SK-N-SH (cell line): ENCODE data around the gene TOMM70.

Experiments used
- CHD2 ChIP-seq: fragments of 150-350 bp; IDR thresholded peaks from 2 replicates; pipeline ENCODE4 v1.6.1; 2018; ENCODE audit warnings: low read length; ENCODE audit not compliant: partially characterized antibody
- EP300 ChIP-seq, 2 experiments: IDR thresholded peaks; 2 replicates each; pipeline versions ENCODE4 v1.4.0 to v1.6.1; 2012; ENCODE audit warnings: borderline replicate concordance in 1 of 2, low read depth in 1 of 2, low read length in 1 of 2
- FOSL2 ChIP-seq: IDR thresholded peaks from 2 replicates; pipeline ENCODE4 v1.4.0; 2012; ENCODE audit warnings: low read depth, mild to moderate bottlenecking, moderate library complexity, borderline replicate concordance
- GATA2 ChIP-seq: sonication (generic); formaldehyde crosslinking; IDR thresholded peaks from 2 replicates; pipeline ENCODE4 v1.5.0; 2020; ENCODE audit warnings: mild to moderate bottlenecking, missing genetic modification reagents
- JUND ChIP-seq: IDR thresholded peaks from 2 replicates; pipeline ENCODE4 v1.4.0; 2012
- MEF2A ChIP-seq: IDR thresholded peaks from 2 replicates; pipeline ENCODE4 v1.4.0; 2012; ENCODE audit warnings: low read depth, borderline replicate concordance
- MXI1 ChIP-seq: IDR thresholded peaks from 2 replicates; pipeline ENCODE4 v1.6.1; 2012; ENCODE audit warnings: mild to moderate bottlenecking, low read depth, low read length, improper control_type of control experiment
- POLR2AphosphoS5 ChIP-seq: IDR thresholded peaks from 2 replicates; pipeline ENCODE4 v1.6.1; 2012; ENCODE audit warnings: low read depth, low read length
- RAD21 ChIP-seq: IDR thresholded peaks from 2 replicates; pipeline ENCODE4 v1.6.1; 2012; ENCODE audit warnings: mild to moderate bottlenecking, low read length
- SIN3A ChIP-seq: IDR thresholded peaks from 2 replicates; pipeline ENCODE4 v1.6.1; 2012; ENCODE audit warnings: low read depth, mild to moderate bottlenecking, low read length, moderate library complexity, borderline replicate concordance
- TEAD4 ChIP-seq: IDR thresholded peaks from 2 replicates; pipeline ENCODE4 v1.4.0; 2012; ENCODE audit warnings: mild to moderate bottlenecking, borderline replicate concordance; ENCODE audit not compliant: insufficient read depth
- YY1 ChIP-seq: IDR thresholded peaks from 2 replicates; pipeline ENCODE4 v1.4.0; 2012; ENCODE audit warnings: low read depth, mild to moderate bottlenecking
- TF ChIP-seq, protein P1 (sequence below): fragments of 200-600 bp; sonication (generic); IDR thresholded peaks from 2 replicates; pipeline ENCODE4 v1.6.1; 2017; ENCODE audit warnings: antibody characterized with exemption, mild to moderate bottlenecking, moderate library complexity
- TF ChIP-seq, protein P2 (sequence below): fragments of 150-350 bp; IDR thresholded peaks from 2 replicates; pipeline ENCODE4 v1.6.1; 2017; ENCODE audit warnings: antibody characterized with exemption, low read length, low read depth, borderline replicate concordance

DNA sequence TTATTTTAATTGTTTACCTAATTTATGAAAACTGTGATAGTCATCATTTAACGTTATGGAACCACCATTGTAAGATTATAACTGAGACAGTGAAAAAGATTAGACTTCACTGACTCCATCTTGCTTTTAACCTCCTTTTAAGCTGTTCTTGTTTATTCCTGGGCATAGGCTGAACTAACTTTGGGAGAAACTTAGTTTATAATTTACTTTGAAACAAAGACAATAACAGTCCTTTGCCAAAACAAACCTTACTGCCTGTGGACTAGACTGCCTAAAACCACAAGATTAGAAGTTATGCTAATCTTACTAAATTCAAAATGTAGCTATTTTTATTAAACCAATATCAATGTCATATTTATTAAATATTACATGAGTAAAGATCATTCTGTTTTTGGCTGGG is 47.2 kb upstream of the TOMM70 start:
- TF ChIP-seq RAD21 = no peak
- no peak for TF ChIP-seq MXI1
- TF ChIP-seq, protein P1, sequence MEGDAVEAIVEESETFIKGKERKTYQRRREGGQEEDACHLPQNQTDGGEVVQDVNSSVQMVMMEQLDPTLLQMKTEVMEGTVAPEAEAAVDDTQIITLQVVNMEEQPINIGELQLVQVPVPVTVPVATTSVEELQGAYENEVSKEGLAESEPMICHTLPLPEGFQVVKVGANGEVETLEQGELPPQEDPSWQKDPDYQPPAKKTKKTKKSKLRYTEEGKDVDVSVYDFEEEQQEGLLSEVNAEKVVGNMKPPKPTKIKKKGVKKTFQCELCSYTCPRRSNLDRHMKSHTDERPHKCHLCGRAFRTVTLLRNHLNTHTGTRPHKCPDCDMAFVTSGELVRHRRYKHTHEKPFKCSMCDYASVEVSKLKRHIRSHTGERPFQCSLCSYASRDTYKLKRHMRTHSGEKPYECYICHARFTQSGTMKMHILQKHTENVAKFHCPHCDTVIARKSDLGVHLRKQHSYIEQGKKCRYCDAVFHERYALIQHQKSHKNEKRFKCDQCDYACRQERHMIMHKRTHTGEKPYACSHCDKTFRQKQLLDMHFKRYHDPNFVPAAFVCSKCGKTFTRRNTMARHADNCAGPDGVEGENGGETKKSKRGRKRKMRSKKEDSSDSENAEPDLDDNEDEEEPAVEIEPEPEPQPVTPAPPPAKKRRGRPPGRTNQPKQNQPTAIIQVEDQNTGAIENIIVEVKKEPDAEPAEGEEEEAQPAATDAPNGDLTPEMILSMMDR = no peak
- TF ChIP-seq MEF2A = no peak
- no peak for TF ChIP-seq JUND
- no peak for TF ChIP-seq EP300 (IDR thresholded peaks at IDR 0.05; ENCODE audit: borderline replicate concordance in 1 of 2, low read depth in 1 of 2, low read length in 1 of 2)
- TF ChIP-seq GATA2 = no peak
- no peak for TF ChIP-seq YY1
- no peak for TF ChIP-seq POLR2AphosphoS5
- TF ChIP-seq CHD2 = no peak
- TF ChIP-seq, protein P2, sequence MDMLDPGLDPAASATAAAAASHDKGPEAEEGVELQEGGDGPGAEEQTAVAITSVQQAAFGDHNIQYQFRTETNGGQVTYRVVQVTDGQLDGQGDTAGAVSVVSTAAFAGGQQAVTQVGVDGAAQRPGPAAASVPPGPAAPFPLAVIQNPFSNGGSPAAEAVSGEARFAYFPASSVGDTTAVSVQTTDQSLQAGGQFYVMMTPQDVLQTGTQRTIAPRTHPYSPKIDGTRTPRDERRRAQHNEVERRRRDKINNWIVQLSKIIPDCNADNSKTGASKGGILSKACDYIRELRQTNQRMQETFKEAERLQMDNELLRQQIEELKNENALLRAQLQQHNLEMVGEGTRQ = no peak
- no peak for TF ChIP-seq TEAD4
- TF ChIP-seq SIN3A = no peak
- no peak for TF ChIP-seq FOSL2
